Stomach smooth muscle (tissue), 2 donors: ENCODE data around the gene ANKHD1.
A peak's percentile ranks its signal among the peaks of the same experiment; 100 is the strongest.
"Not testable (repeated sequence)": the region's sequence is repeated elsewhere in the genome, so short reads cannot be mapped to it uniquely, and the experiment has no call there.

Source experiments
- H3K27ac ChIP-seq: one replicate; pipeline ENCODE4 v1.7.0; 2013; ENCODE audit warnings: mild to moderate bottlenecking, low read length, inconsistent platforms
- H3K27me3 ChIP-seq, 2 donors: one replicate each; pipeline ENCODE4 v1.7.0; 2013; ENCODE audit warnings: low read length in 2 of 2; ENCODE audit not compliant: insufficient read depth in 2 of 2, control insufficient read depth in 1 of 2
- H3K36me3 ChIP-seq, 2 donors: one replicate each; pipeline ENCODE4 v1.7.0; 2013; ENCODE audit warnings: low read length in 2 of 2; ENCODE audit not compliant: control insufficient read depth in 2 of 2, insufficient read depth in 2 of 2
- H3K4me1 ChIP-seq: one replicate; pipeline ENCODE4 v1.7.0; 2013; ENCODE audit warnings: low read length; ENCODE audit not compliant: control insufficient read depth, insufficient read depth
- H3K4me3 ChIP-seq, 2 donors: one replicate each; pipeline ENCODE4 v1.7.0; 2013; ENCODE audit warnings: low read length in 2 of 2
- H3K9ac ChIP-seq, 2 donors: one replicate each; pipeline ENCODE4 v1.7.0; 2013; ENCODE audit warnings: low read length in 2 of 2, mild to moderate bottlenecking in 1 of 2
- H3K9me3 ChIP-seq, 2 donors: one replicate each; pipeline ENCODE4 v1.7.0; 2013; ENCODE audit warnings: low read length in 2 of 2; ENCODE audit not compliant: control insufficient read depth in 2 of 2
- donor health status: healthy.
- donor health status: Pancreatic carcinoma.

The ANKHD1 gene

GRCh38 chr5:140400730-140401361 is 787 bp upstream of the ANKHD1 start:
- Histone ChIP-seq H3K36me3 (no peaks in the 10 kb centered on the region), H3K9me3 (no peaks in the 10 kb centered on the region), H3K9ac (peak overlapping the region; percentile 84 to 86), H3K4me1 (peaks cover 26% of the 10 kb centered on the region), H3K27ac (peak overlapping the region; percentile 93), H3K4me3 (peak overlapping the region; percentile 79 to 99), H3K27me3 (no peaks in the 10 kb centered on the region)

- Histone ChIP-seq H3K36me3 (peaks cover 0 to 2% of the 10 kb centered on the region in 2 donors), H3K9ac (peak overlapping the region; percentile 73 to 93), H3K27me3 (no peaks in the 10 kb centered on the region), H3K4me1 (peaks cover 26% of the 10 kb centered on the region), H3K27ac (peak overlapping the region; percentile 93), H3K4me3 (peak overlapping the region; percentile 64 to 99), H3K9me3 (no peaks in the 10 kb centered on the region)
Observed at GRCh38 chr5:140402258-140403074, 833 bp downstream of the ANKHD1 start.

- Histone ChIP-seq H3K4me3 (peak overlapping the region; percentile 64 to 99), H3K4me1 (peaks cover 27% of the 10 kb centered on the region), H3K27ac (no peak overlapping the region), H3K36me3 (peaks cover 0 to 2% of the 10 kb centered on the region in 2 donors), H3K9me3 (no peaks in the 10 kb centered on the region), H3K9ac (peak overlapping the region in 1 of 2 donors; percentile 6), H3K27me3 (no peaks in the 10 kb centered on the region)
Observed at GRCh38 chr5:140403613-140404012, 2.0 kb downstream of the ANKHD1 start.

GRCh38 chr5:140408750-140409241 is 7.2 kb downstream of the ANKHD1 start:
- Histone ChIP-seq H3K9me3 (no peaks in the 10 kb centered on the region), H3K4me1 (peaks cover 17% of the 10 kb centered on the region), H3K9ac (no peak overlapping the region), H3K27me3 (no peaks in the 10 kb centered on the region), H3K36me3 (peaks cover 0 to 2% of the 10 kb centered on the region in 2 donors), H3K4me3 (no peak overlapping the region), H3K27ac (no peak overlapping the region)

- H3K36me3 ChIP-seq, result no peaks in the 10 kb centered on the region
- no peak overlapping the region for H3K27ac ChIP-seq
- H3K9ac ChIP-seq, result no peak overlapping the region
- H3K9me3 ChIP-seq, result no peaks in the 10 kb centered on the region
- no peaks in the 10 kb centered on the region for H3K27me3 ChIP-seq
- peaks cover 6% of the 10 kb centered on the region for H3K4me1 ChIP-seq
- no peak overlapping the region for H3K4me3 ChIP-seq
Observed at GRCh38 chr5:140413230-140413629, 11.6 kb downstream of the ANKHD1 start.

- Histone ChIP-seq H3K36me3 (no peaks in the 10 kb centered on the region), H3K27ac (no peak overlapping the region), H3K27me3 (no peaks in the 10 kb centered on the region), H3K9ac (no peak overlapping the region), H3K4me3 (no peak overlapping the region), H3K9me3 (no peaks in the 10 kb centered on the region), H3K4me1 (no peaks in the 10 kb centered on the region)
Observed at GRCh38 chr5:140417235-140417634, 15.6 kb downstream of the ANKHD1 start.

- Histone ChIP-seq H3K9ac (no peak overlapping the region), H3K27ac (no peak overlapping the region)
Observed at GRCh38 chr5:140418862-140419520, 17.4 kb downstream of the ANKHD1 start.

GRCh38 chr5:140420226-140420570 is 18.6 kb downstream of the ANKHD1 start:
- Histone ChIP-seq H3K9me3 (no peaks in the 10 kb centered on the region), H3K36me3 (no peaks in the 10 kb centered on the region), H3K27me3 (no peaks in the 10 kb centered on the region), H3K4me1 (no peaks in the 10 kb centered on the region), H3K27ac (no peak overlapping the region), H3K4me3 (no peak overlapping the region), H3K9ac (no peak overlapping the region)

More at GRCh38 chr5:140418862-140419520, 17.4 kb downstream of the ANKHD1 start:
- Histone ChIP-seq H3K4me1 (no peaks in the 10 kb centered on the region), H3K27me3 (no peaks in the 10 kb centered on the region), H3K4me3 (no peak overlapping the region), H3K36me3 (no peaks in the 10 kb centered on the region), H3K9me3 (no peaks in the 10 kb centered on the region)

GRCh38 chr5:140420665-140421361 is 19.2 kb downstream of the ANKHD1 start:
- Histone ChIP-seq H3K9ac (no peak overlapping the region), H3K36me3 (no peaks in the 10 kb centered on the region), H3K9me3 (no peaks in the 10 kb centered on the region), H3K4me1 (no peaks in the 10 kb centered on the region), H3K27me3 (no peaks in the 10 kb centered on the region), H3K4me3 (no peak overlapping the region), H3K27ac (no peak overlapping the region)

- H3K9ac ChIP-seq, H3K4me3 ChIP-seq, H3K4me1 ChIP-seq, H3K27ac ChIP-seq, H3K36me3 ChIP-seq, H3K9me3 ChIP-seq, H3K27me3 ChIP-seq: not testable (repeated sequence)
Observed at GRCh38 chr5:140421375-140421774, 19.7 kb downstream of the ANKHD1 start.
